HepG2 (cell line): ENCODE results near the gene ZBTB2. TPM values are rescaled to one million over a fixed set of nuclear protein-coding genes. Genes with fewer than 3 reads are reported as not detected.

Experiments
- ATAC-seq: fragments of 200-7000 bp; cut with Tn5 transposase; 3 replicates; pipeline ENCODE4 v1.9.1; 2020; ENCODE audit warnings: mild to moderate bottlenecking, moderate library complexity
- BruUV-seq: library from RNA; stranded (reverse); fragments of 400-500 nt; replicated peaks from 2 replicates; lab custom pipeline; 2021; lab: Mats Ljungman, UMichigan
- CTCF ChIA-PET: fragments of 300-600 bp; formaldehyde crosslinking; extraction: SDS; loops from one replicate; lab custom pipeline; 2021; ENCODE audit warnings: low total read pairs, inconsistent platforms, low intra/inter-chr PET ratio; lab: Yijun Ruan, JAX
- POLR2A ChIA-PET: fragments of 350-600 bp; sonication (Branson Sonifier 250); formaldehyde crosslinking; loops from one replicate; lab custom pipeline; 2020; ENCODE audit warnings: antibody characterized with exemption, inconsistent platforms; lab: Yijun Ruan, JAX
- DNase-seq: peaks from one replicate; pipeline ENCODE4 v3.0.0-alpha.2; 2015; ENCODE audit warnings: low spot score
- FAIRE-seq: peaks from 3 replicates; lab custom pipeline; 2011; peaks lifted over from hg19 to GRCh38; lab: Jason Lieb, UNC
- H2AFZ ChIP-seq: one replicate; pipeline ENCODE4 v1.6.1; 2011; ENCODE audit warnings: low read length, inconsistent platforms
- H3K27ac ChIP-seq: fragments of 300-600 bp; 3 replicates; pipeline ENCODE4 v1.8.0; 2011; ENCODE audit warnings: mixed run types, mild to moderate bottlenecking, mixed read lengths, low read length, inconsistent platforms; ENCODE audit not compliant: insufficient read depth; ENCODE audit errors: extremely low read length
- H3K27me3 ChIP-seq, 2 experiments: fragments of 200-600 bp in 1 of 2; 2 replicates in 1 of 2; 3 replicates in 1 of 2; pipeline versions ENCODE4 v1.6.0 to v1.8.0; 2011; ENCODE audit warnings: low read length in 2 of 2, mild to moderate bottlenecking in 2 of 2, moderate library complexity in 2 of 2, inconsistent platforms in 1 of 2; ENCODE audit not compliant: insufficient read depth in 2 of 2, control insufficient read depth in 1 of 2
- H3K36me3 ChIP-seq, 2 experiments: fragments of 200-600 bp in 1 of 2; replicated peaks in 1 of 2; 2 replicates in 1 of 2; 3 replicates in 1 of 2; pipeline versions ENCODE4 v1.5.1 to v1.8.0; 2011; ENCODE audit warnings: low read length in 2 of 2, inconsistent platforms in 1 of 2; ENCODE audit not compliant: insufficient read depth in 2 of 2, control insufficient read depth in 1 of 2
- H3K4me1 ChIP-seq: 2 replicates; pipeline ENCODE4 v1.5.1; 2012; ENCODE audit warnings: low read length, inconsistent platforms; ENCODE audit not compliant: insufficient read depth
- H3K4me2 ChIP-seq: 2 replicates; pipeline ENCODE4 v1.6.0; 2011; ENCODE audit warnings: low read depth, low read length, inconsistent platforms
- H3K4me3 ChIP-seq, 3 experiments: fragments of 200-600 bp in 1 of 3; sonication (generic), shearing (Covaris generic) in 1 of 3; replicated peaks in 1 of 3; 2 replicates each; pipeline ENCODE4 v1.5.1; 2011 to 2016; ENCODE audit warnings: low read length in 3 of 3, inconsistent platforms in 2 of 3, low read depth in 2 of 3, mild to moderate bottlenecking in 2 of 3, control low read depth in 1 of 3, mixed read lengths in 1 of 3; ENCODE audit not compliant: insufficient read depth in 1 of 3
- H3K79me2 ChIP-seq: one replicate; pipeline ENCODE4 v1.6.1; 2011; ENCODE audit warnings: low read length, inconsistent platforms; ENCODE audit not compliant: insufficient read depth
- H3K9ac ChIP-seq: 2 replicates; pipeline ENCODE4 v1.6.0; 2011; ENCODE audit warnings: mild to moderate bottlenecking, low read depth, low read length, inconsistent platforms; ENCODE audit not compliant: insufficient read depth
- H3K9me3 ChIP-seq: 2 replicates; pipeline ENCODE4 v1.5.1; 2012; ENCODE audit warnings: mild to moderate bottlenecking, low read length
- H4K20me1 ChIP-seq: 2 replicates; pipeline ENCODE4 v1.6.0; 2011; ENCODE audit warnings: inconsistent platforms, mild to moderate bottlenecking, low read length, moderate library complexity; ENCODE audit not compliant: insufficient read depth
- CBX1 ChIP-seq: IDR thresholded peaks from one replicate; pipeline ENCODE4 v1.6.1; 2016; ENCODE audit warnings: antibody characterized with exemption, low read depth
- CREB1 ChIP-seq, 2 experiments: fragments of 450-650 bp in 1 of 2; IDR thresholded peaks; 2 replicates each; pipeline ENCODE4 v1.6.1; 2016 to 2017; ENCODE audit warnings: control low read depth in 1 of 2, mild to moderate bottlenecking in 1 of 2, missing compliant biosample characterization in 1 of 2, missing genetic modification characterization in 1 of 2
- DDIT3 ChIP-seq: sonication (generic); formaldehyde crosslinking; IDR thresholded peaks from 2 replicates; pipeline ENCODE4 v1.4.0; 2020; ENCODE audit warnings: mild to moderate bottlenecking, missing genetic modification reagents
- FOXJ3 ChIP-seq: sonication (generic); formaldehyde crosslinking; IDR thresholded peaks from 2 replicates; pipeline ENCODE4 v1.4.0; 2020; ENCODE audit warnings: missing genetic modification reagents, mild to moderate bottlenecking, borderline replicate concordance
- FOXO4 ChIP-seq: sonication (generic); formaldehyde crosslinking; conservative IDR thresholded peaks from 2 replicates; pipeline ENCODE4 v1.8.1; 2023; ENCODE audit warnings: missing genetic modification reagents
- GABPB1 ChIP-seq: IDR thresholded peaks from 2 replicates; pipeline ENCODE4 v1.6.1; 2016; ENCODE audit warnings: mild to moderate bottlenecking, missing genetic modification reagents, moderate library complexity, missing compliant biosample characterization
- KAT7 ChIP-seq: IDR thresholded peaks from 2 replicates; pipeline ENCODE4 v1.6.1; 2018; ENCODE audit warnings: borderline replicate concordance, missing compliant biosample characterization
- RNF2 ChIP-seq: fragments of 450-650 bp; conservative IDR thresholded peaks from 2 replicates; pipeline ENCODE4 v1.6.1; 2016; ENCODE audit warnings: low read depth
- STAG1 ChIP-seq: sonication (generic); formaldehyde crosslinking; IDR thresholded peaks from 2 replicates; pipeline ENCODE4 v1.4.0; 2020; ENCODE audit warnings: missing genetic modification reagents
- USF2 ChIP-seq, 2 experiments: sonication (generic) in 1 of 2; formaldehyde crosslinking in 1 of 2; IDR thresholded peaks; 2 replicates each; pipeline versions ENCODE4 v1.5.1 to v1.6.1; 2011 to 2020; ENCODE audit warnings: borderline replicate concordance in 1 of 2, low read depth in 1 of 2, low read length in 1 of 2, mild to moderate bottlenecking in 1 of 2, missing genetic modification reagents in 1 of 2, moderate library complexity in 1 of 2
- ZNF343 ChIP-seq: sonication (generic); formaldehyde crosslinking; IDR thresholded peaks from 2 replicates; pipeline ENCODE4 v1.4.0; 2020; ENCODE audit warnings: mild to moderate bottlenecking, missing genetic modification reagents
- ZNF503 ChIP-seq: sonication (generic); formaldehyde crosslinking; IDR thresholded peaks from 2 replicates; pipeline ENCODE4 v1.4.0; 2020; ENCODE audit warnings: missing genetic modification reagents
- ZNF841 ChIP-seq: sonication (generic); formaldehyde crosslinking; IDR thresholded peaks from 2 replicates; pipeline ENCODE4 v1.8.1; 2023; ENCODE audit warnings: missing genetic modification reagents, borderline replicate concordance
- ZSCAN31 ChIP-seq: sonication (generic); formaldehyde crosslinking; IDR thresholded peaks from 2 replicates; pipeline ENCODE4 v1.5.0; 2020; ENCODE audit warnings: low read depth, mild to moderate bottlenecking, missing genetic modification reagents
- WGBS: methylation state at CpG from one replicate; pipeline ENCODE4 v1.1.6; 2017; ENCODE audit warnings: low lambda C conversion rate; 5-methylcytosine and 5-hydroxymethylcytosine counted together
- in situ Hi-C: cut with HindIII; loops from 2 replicates; pipeline ENCODE4 v1.10.0; 2017; ENCODE audit warnings: low pct_unique_long_range_greater_than_20kb; ENCODE audit not compliant: extremely low pct_ligation_motif_present
- intact Hi-C: fragments of 100-400 bp; cut with micrococcal nuclease; formaldehyde crosslinking; loops from one replicate; pipeline ENCODE4 v1.10.0; 2022; ENCODE audit not compliant: unreplicated experiment
- polyA plus RNA-seq, 8 experiments: library from polyadenylated mRNA; depleted of rRNA in 3 of 8; stranded (reverse) in 7 of 8; unstranded in 1 of 8; fragments of >200 nt; fragmentation: Illumina TruSeq in 4 of 8; extraction: Trizol in 4 of 8; gene quantifications; 2 replicates each; pipeline versions ENCODE4 v1.2.1 to v1.2.3, GENCODE V29; 2011 to 2016; ENCODE audit warnings: low read depth in 4 of 8, missing spikeins in 1 of 8, mixed read lengths in 1 of 8; ENCODE audit not compliant: insufficient read depth in 1 of 8
- total RNA-seq, 5 experiments: library from RNA; depleted of rRNA; stranded (reverse); fragments of >200 nt; fragmentation: Illumina TruSeq; extraction: Trizol; gene quantifications; 2 replicates each; pipeline ENCODE4 v1.2.3, GENCODE V29; 2016; ENCODE audit warnings: low read depth in 1 of 5

ZBTB2 gene
- total and polyA plus RNA-seq, 2 of the 13 experiments (the other 11 are each of a cell fraction or from before 2014, with no cell fraction given) = 15.4 to 22.8 TPM

- TF ChIP-seq ZNF503 (CRISPR knock-in tag) = 0 out of 2 replicates have a peak, but pooled peaks have one; percentile 27
- no peak for TF ChIP-seq ZNF343
- peak; percentile 61 for TF ChIP-seq STAG1
- TF ChIP-seq KAT7 = 0 out of 2 replicates have a peak, but pooled peaks have one; percentile 9
- no peak for TF ChIP-seq FOXJ3 (CRISPR knock-in tag)
- TF ChIP-seq GABPB1 (CRISPR knock-in tag) = no peak
- TF ChIP-seq ZNF841 (CRISPR knock-in tag) = no peak
- TF ChIP-seq RNF2 = no peak
- TF ChIP-seq ZSCAN31 (CRISPR knock-in tag) = no peak
- no peak for TF ChIP-seq FOXO4
- TF ChIP-seq, all 625 proteins: peak for 10
Observed at GRCh38 chr6:151440930-151441329, 49.6 kb upstream of the ZBTB2 start (continued).

- Histone ChIP-seq H3K79me2 (peaks cover 98% of the 10 kb centered on the region), H3K4me3 (no peak overlapping the region), H3K27ac (no peak overlapping the region), H3K9me3 (no peaks in the 10 kb centered on the region), H4K20me1 (peaks cover 25% of the 10 kb centered on the region), H3K27me3 (no peaks in the 10 kb centered on the region), H3K4me1 (peaks cover 94% of the 10 kb centered on the region), H3K4me2 (no peak overlapping the region), H3K9ac (no peak overlapping the region), H3K36me3 (peaks cover 6 to 26% of the 10 kb centered on the region in 2 experiments), H2AFZ (no peak overlapping the region)
- WGBS = 82% methylated on average over 1 of the region's 1 CpG
- ChIA-PET CTCF (interaction anchor here (2.5 kb wide), 1 partner anchor 35 kb away, joined by 23 read pairs; no protein-coding TSS in a partner anchor), POLR2A (interaction anchor here (3.7 kb wide), 1 partner anchor 11 kb away, joined by 30 read pairs; the partner anchor contains the start of gene RMND1)
- DNase-seq (no peak), FAIRE-seq (no peak), ATAC-seq (no peak)
- TF ChIP-seq CREB1 (IDR thresholded peaks at IDR 0.05) = no peak
- peak; percentile 41; the same call in 1 of the 2 replicates for TF ChIP-seq CREB1 (CRISPR knock-in tag; IDR thresholded peaks at IDR 0.05)
- no peak for TF ChIP-seq DDIT3 (CRISPR knock-in tag)
- TF ChIP-seq CBX1 = no peak
- no peak for TF ChIP-seq USF2 (IDR thresholded peaks at IDR 0.05; ENCODE audit: low read depth, low read length)
- 0 out of 2 replicates have a peak, but pooled peaks have one; percentile 26 for TF ChIP-seq USF2 (CRISPR knock-in tag; IDR thresholded peaks at IDR 0.05; ENCODE audit: borderline replicate concordance)
- intact Hi-C loops (loop anchor here (5.0 to 10.0 kb wide), 4 partner anchors 52 to 824 kb away; partner anchors contain the start of gene CCDC170), in situ Hi-C loops (loop anchor here (5.0 kb wide), 1 partner anchor 37 kb away; no protein-coding TSS in a partner anchor)
- BruUV-seq = no TSS peak
Observed at GRCh38 chr6:151440498-151440897, 49.1 kb upstream of the ZBTB2 start.
